T47D (cell line): Measurements from ENCODE around the gene NLRP12.
A peak's percentile ranks its signal among the peaks of the same experiment; 100 is the strongest.
"Not testable (repeated sequence)": the region's sequence is repeated elsewhere in the genome, so short reads cannot be mapped to it uniquely, and the experiment has no call there.

Experiments
- DNase-seq, 2 experiments: peaks; one replicate each; pipeline versions ENCODE4 v3.0.0 to v3.0.0-alpha.2; 2011 to 2012; ENCODE audit warnings: low read depth in 1 of 2, low spot score in 1 of 2
- JUND ChIP-seq: IDR thresholded peaks from 2 replicates; pipeline ENCODE4 v1.6.1; 2012; ENCODE audit warnings: low read depth
- in situ Hi-C: cut with HindIII; loops from 2 replicates; pipeline ENCODE4 v1.10.0; 2016; ENCODE audit warnings: low sequenced_read_pairs, low pct_unique_long_range_greater_than_20kb

The NLRP12 gene

DNA sequence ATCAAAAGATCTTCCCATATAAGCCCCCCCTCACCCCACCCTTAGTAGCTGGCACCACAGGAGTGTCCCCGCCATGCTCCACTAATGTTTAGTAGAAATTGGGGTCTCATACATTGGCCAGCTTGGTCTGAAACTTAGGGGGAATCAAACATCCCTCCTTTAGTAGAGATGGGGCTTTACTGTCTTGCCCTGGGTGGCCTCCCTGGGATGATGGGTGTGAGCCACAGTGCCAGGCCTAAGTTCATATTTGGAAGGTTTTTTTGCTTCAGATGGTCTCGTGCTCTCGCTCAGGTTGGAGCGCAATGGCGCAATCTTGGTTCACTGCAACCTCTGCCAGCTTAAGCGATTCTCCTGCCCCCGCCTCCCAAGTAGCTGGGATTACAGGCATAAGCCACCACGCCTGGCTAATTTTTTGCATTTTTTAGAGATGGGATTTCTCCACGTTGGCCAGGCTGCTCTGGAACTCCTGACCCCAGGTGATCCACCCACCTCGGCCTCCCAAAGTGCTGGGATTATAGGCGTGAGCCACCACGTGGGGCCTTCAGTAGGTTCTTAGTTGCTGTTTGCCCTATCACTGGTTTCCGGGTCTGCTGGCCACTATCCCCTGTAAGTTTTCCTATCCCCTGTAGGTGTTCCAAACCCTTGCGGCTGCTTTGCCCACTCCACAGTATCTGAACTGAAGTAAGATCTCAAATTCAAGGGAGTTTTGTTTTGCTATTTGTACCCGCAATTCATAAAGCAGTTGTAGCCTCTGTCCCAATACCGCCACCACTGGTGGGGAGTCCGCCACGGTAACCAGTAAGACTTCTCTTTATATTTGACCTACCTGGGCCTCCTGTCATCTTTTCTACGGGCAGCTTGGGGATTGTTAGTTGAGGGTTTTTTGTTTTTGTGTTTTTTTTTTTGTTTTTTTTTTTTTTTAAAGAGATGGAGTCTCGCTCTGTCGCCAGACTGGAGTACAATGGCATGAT lies 34.1 kb downstream of the NLRP12 start:
- no peak for TF ChIP-seq JUND
- no peak for DNase-seq
- in situ Hi-C loops: no loop called here

DNA sequence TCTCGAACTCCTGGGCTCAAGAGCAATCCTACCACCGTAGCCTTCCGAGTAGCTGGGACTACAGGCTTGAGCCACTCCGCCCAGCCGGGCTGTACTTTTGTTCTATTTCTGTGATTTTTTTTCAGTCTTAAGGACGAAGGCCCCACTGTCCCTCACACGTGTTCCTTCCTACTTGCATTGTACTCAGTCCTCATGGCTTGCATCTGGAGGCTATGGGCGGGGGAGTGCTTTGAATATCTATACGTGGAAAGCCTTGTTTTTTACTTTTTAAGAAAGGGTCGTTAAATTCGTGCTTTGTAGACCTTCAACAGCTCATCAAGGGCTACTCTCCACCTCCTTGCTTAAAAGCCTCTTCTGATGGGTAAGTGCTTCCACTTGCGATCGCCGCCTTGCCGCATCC lies 36.8 kb downstream of the NLRP12 start:
- no peak for TF ChIP-seq JUND
- in situ Hi-C loops: no loop called here
- DNase-seq: no peak

DNA sequence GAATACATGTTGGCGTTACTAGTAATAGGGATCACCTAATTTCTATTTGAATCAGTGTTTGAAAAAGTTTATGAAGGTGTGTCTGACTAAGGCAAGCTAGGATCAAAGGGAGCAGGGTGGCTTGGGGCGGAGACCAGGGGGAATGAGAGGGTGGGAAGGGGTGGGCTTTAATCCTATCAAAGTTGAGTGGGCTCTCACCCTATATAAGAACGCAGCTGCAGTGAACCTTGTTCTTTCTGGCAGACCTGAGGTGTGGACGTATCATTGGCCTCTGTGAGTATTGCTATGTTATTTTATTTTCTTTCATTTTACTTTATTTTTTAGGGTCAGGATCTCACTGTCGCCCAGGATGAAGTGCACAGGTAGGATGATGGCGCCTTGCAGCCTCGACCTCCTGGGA lies 37.4 kb downstream of the NLRP12 start:
- in situ Hi-C loops: no loop called here
- DNase-seq: no peak
- TF ChIP-seq JUND: no peak

DNA sequence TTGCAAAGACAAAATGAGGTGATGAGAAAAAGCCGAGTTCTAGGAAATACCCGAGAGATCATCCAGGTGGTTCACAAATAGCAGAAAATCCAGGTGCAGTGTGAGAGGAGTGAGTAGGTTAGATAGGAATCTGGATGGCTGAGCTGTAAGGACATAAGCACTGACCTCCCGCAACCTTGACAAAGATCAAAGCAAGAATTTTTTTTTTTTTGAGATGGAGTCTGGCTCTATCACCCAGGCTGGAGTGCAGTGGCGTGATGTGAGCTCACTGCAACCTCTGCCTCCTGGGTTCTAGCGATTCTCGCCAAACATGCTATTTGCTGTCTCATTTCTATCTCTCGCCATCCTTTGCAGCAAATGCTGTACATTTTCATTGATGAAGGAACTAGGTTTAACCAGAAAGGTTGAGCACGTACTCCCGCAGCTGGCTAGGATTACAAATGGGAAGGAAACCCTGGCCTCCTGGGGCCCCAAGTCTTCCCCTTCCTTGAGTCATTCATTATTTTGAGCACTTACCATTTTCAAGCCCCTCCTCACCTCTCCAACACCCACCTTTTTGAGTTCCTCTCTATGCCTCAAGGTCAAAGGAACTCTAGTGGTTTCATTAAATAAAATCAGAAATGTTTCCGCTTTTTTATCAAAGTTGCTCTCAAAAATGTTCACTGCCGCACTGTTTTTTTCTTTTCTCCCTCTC lies 38.8 kb downstream of the NLRP12 start:
- DNase-seq: no peak
- TF ChIP-seq JUND: no peak
- in situ Hi-C loops: no loop called here

DNA sequence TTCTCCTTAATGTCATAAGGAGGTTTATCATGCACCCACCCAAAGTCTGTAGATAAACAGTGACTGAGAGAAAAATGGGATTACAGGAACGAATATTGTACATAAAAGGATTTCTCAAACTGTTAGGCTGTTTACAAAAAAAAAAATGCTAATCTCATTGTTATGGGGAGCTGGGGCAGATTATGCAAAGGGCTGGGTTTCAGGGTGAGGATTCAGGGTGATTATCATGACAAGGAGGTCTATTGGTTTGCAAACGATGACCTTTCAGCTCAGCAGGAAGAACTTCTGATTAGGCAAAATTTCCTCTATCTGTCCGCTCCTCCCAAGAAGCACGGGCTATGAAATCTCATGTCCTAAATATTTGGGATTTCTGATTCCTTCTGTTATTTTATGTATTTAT lies 41.4 kb downstream of the NLRP12 start:
- in situ Hi-C loops: no loop called here
- no peak for TF ChIP-seq JUND
- DNase-seq: no peak

DNA sequence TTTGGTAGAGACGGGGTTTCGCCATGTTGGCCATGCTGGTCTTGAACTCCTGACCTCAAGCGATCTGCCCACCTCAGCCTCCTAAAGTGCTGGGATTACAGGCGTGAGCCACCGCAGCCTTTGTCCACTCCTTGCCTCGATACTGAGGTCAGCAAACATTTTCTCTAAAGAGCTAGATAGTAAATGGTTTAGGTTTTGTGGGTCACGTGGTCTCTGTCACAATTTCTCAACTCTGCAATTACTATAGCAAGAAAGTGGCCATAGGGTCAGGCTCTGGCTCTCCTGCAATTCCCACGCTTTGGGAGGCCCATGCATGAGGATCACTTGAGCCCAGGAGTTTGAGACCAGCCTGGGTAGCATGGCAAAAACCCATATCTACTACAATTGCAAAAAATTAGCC lies 42.8 kb downstream of the NLRP12 start:
- DNase-seq, in situ Hi-C loops: not testable (repeated sequence)

DNA sequence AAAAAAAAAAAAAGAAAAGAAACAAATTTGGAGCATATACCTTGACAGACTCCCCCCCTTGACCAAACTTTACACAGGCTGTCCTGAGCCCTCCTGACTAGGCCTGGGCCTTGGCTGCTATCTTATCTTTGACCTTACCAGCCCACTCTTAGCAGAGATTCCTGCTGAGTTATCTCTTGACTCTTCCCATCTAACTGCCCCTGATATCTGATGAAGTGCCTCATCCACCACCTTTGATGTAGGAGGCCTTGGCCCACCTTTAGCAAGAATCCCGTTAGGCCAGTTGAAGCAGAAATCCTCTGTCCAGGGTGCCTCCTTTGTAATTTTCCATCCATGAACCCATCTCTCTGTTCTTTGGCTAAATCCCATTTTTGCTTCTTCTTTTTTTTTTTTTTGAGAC lies 43.6 kb downstream of the NLRP12 start:
- TF ChIP-seq JUND: no peak
- no peak for DNase-seq

DNA sequence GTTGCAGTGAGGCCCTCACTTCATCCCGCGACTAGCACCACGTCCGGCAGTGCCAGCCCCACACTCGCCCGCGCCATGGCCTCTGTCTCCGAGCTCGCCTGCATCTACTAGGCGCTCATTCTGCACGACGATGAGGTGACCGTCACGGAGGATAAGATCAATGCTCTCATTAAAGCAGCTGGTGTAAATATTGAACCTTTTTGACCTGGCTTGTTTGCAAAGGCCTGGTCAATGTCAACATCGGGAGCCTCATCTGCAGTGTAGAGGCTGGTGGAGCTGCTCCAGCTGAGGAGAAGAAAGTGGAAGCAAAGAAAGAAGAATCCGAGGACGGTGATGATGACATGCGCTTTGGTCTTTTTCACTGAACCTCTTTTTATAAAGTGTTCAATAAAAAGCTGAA lies 48.6 kb downstream of the NLRP12 start:
- no peak for DNase-seq
- in situ Hi-C loops: no loop called here
- no peak for TF ChIP-seq JUND

More for the DNA sequence above, 43.6 kb downstream of the NLRP12 start:
- in situ Hi-C loops: no loop called here

DNA sequence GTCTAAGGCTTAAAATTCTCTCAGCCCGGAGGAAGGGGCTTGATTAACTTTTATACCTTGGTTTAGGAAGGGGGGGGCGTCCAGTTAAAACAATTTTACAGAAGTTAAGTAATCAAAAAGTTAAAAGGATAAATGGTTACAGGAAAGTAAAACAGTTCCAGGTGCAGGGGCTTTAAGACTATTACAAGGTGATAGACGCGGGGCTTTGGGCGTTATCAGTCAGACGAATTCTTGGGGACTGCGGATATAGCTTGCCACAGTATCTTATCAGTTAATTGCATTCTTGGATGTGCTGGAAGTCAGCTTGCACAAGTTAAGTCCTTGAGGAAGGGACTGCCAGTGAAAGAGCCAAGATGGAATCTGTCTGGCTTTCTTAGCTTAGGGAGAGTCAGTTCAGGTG lies 49.6 kb downstream of the NLRP12 start:
- DNase-seq, in situ Hi-C loops: not testable (repeated sequence)

DNA sequence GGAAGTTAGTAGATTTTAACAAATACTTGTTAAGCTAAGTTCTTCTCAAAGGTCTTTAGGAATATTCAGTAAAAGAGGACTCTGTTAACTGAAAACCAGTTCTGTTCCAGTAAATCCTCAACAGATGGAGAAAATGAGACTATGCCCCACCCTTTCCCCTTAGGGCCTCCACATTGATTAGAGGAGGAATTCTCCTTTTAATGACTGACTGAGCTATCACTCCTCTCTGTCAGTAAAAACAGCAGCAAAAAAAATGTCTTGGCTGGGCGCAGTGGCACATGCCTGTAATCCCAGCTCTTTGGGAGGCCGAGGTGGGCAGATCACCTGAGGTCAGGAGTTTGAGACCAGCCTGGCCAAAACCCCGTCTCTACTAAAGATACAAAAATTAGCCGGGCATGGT lies 50.1 kb downstream of the NLRP12 start:
- DNase-seq: no peak
- TF ChIP-seq JUND: no peak
- in situ Hi-C loops: no loop called here

DNA sequence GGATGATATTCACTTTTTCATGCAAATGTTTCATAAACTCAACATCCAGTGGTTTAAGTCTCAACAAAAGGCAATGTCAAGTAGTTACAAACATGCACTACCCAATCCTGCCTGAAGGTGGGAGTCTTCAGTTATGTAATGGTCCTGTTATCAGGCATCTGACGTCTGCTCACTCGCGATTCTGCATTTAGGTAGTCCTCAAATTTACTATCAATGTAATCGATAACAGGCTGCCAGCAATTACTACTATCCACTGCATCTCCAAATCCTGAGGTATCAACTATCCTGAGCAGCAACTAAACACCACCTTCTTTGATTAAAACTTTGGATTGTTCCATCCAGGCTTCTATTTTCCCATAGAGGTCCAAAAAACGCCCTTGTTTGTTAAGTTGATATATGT lies 51.2 kb downstream of the NLRP12 start:
- DNase-seq: peak; percentile 7 to 71
- no peak for TF ChIP-seq JUND
- in situ Hi-C loops: no loop called here

DNA sequence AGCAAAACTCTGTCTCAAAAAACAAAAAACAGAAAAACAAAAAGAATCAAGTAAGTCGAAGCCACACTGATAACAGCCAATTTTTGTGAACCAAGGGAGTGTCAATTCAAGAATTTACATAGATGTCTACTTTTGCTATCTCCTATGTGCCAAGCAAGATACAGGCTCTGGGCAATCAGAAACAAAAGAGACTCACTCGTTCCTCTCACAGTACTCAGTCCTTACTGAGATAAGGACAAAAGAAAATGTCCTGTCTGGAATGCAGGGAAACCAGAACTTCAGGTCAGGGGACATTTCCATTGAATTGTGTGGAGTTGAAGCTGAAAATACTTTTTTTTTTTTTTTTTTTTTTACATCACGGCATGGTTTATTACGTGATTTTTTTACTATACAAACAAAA lies 53.0 kb downstream of the NLRP12 start:
- TF ChIP-seq JUND: no peak
- peak in 1 of 2 experiments; percentile 57 for DNase-seq
- in situ Hi-C loops: no loop called here

DNA sequence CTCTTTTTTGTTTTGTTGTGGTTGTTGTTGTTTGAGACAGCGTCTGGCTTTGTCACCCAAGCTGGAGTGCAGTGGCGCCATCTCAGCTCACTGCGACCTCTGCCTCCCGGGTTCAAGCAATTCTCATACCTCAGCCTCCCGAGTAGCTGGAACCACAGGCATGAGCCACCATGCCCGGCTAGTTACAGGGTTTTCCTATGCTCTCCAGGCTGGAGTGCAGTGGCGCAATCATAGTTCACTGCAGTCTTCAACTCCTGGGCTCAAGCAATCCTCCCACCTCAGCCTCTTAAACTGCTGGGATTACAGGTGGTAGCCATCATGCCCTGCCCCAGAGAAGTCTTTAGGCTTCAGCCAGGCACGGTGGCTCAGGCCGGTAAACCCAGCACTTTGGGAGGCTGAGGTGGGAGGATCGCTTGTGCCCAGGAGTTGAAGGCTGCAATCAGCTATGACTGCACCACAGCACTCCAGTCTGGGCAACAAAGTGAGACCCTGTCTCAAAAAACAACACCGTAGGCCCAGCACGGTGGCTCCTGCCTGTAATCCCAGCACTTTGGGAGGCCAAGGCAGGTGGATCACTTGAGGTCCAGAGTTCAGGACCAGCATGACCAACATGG lies 54.3 kb downstream of the NLRP12 start:
- in situ Hi-C loops, DNase-seq: not testable (repeated sequence)
